GM12878 (cell line): Measurements from ENCODE around the gene RND2.

Source experiments
- CBX3 ChIP-seq: fragments of 200-600 bp; sonication (generic); IDR thresholded peaks from 2 replicates; pipeline ENCODE4 v1.6.1; 2016; ENCODE audit warnings: low read depth, borderline replicate concordance
- CEBPB ChIP-seq, 2 experiments: fragments of 150-350 bp in 1 of 2; IDR thresholded peaks; 2 replicates each; pipeline ENCODE4 v1.6.1; 2012 to 2014; ENCODE audit warnings: low read depth in 2 of 2, low read length in 2 of 2, borderline replicate concordance in 1 of 2, inconsistent platforms in 1 of 2
- EZH2 ChIP-seq: IDR thresholded peaks from 2 replicates; pipeline ENCODE4 v1.6.1; 2012; ENCODE audit warnings: low read depth, mild to moderate bottlenecking, control low read depth, inconsistent platforms, low read length, borderline replicate concordance; ENCODE audit not compliant: control insufficient read depth
- FOXM1 ChIP-seq: IDR thresholded peaks from 2 replicates; pipeline ENCODE4 v1.6.1; 2012; ENCODE audit warnings: low read depth, mild to moderate bottlenecking, inconsistent platforms, low read length, moderate library complexity
- MXI1 ChIP-seq: fragments of 150-350 bp; IDR thresholded peaks from 2 replicates; pipeline ENCODE4 v1.6.1; 2011; ENCODE audit warnings: low read depth, mild to moderate bottlenecking, inconsistent platforms, low read length, improper control_type of control experiment
- NFYA ChIP-seq: IDR thresholded peaks from 2 replicates; pipeline ENCODE4 v1.6.1; 2011; ENCODE audit warnings: low read depth, mild to moderate bottlenecking, low read length, improper control_type of control experiment, borderline replicate concordance
- POLR2A ChIP-seq: IDR thresholded peaks from 2 replicates; pipeline ENCODE4 v1.6.1; 2011; ENCODE audit warnings: low read depth, mild to moderate bottlenecking, low read length
- SP1 ChIP-seq: IDR thresholded peaks from one replicate; pipeline ENCODE4 v1.6.1; 2011; ENCODE audit warnings: low read depth, low read length
- TAF1 ChIP-seq: IDR thresholded peaks from 2 replicates; pipeline ENCODE4 v1.6.1; 2011; ENCODE audit warnings: mild to moderate bottlenecking, low read depth, low read length, borderline replicate concordance
- ZBTB33 ChIP-seq: fragments of 450-650 bp; IDR thresholded peaks from 2 replicates; pipeline ENCODE4 v1.6.1; 2017; ENCODE audit warnings: mild to moderate bottlenecking
- TF ChIP-seq, protein P1 (sequence below), 3 experiments: IDR thresholded peaks in 2 of 3; conservative IDR thresholded peaks in 1 of 3; 2 replicates each; pipeline ENCODE4 v1.5.1; 2011; ENCODE audit warnings: low read depth in 3 of 3, low read length in 3 of 3, mild to moderate bottlenecking in 3 of 3, control low read depth in 2 of 3, moderate library complexity in 2 of 3, inconsistent platforms in 1 of 3, mixed read lengths in 1 of 3; ENCODE audit not compliant: control insufficient read depth in 2 of 3, insufficient read depth in 1 of 3; ENCODE audit errors: extremely low read depth in 1 of 3
- TF ChIP-seq, protein P2 (sequence below): fragments of 150-350 bp; IDR thresholded peaks from 2 replicates; pipeline ENCODE4 v1.6.1; 2014; ENCODE audit warnings: mild to moderate bottlenecking, low read depth, low read length

DNA sequence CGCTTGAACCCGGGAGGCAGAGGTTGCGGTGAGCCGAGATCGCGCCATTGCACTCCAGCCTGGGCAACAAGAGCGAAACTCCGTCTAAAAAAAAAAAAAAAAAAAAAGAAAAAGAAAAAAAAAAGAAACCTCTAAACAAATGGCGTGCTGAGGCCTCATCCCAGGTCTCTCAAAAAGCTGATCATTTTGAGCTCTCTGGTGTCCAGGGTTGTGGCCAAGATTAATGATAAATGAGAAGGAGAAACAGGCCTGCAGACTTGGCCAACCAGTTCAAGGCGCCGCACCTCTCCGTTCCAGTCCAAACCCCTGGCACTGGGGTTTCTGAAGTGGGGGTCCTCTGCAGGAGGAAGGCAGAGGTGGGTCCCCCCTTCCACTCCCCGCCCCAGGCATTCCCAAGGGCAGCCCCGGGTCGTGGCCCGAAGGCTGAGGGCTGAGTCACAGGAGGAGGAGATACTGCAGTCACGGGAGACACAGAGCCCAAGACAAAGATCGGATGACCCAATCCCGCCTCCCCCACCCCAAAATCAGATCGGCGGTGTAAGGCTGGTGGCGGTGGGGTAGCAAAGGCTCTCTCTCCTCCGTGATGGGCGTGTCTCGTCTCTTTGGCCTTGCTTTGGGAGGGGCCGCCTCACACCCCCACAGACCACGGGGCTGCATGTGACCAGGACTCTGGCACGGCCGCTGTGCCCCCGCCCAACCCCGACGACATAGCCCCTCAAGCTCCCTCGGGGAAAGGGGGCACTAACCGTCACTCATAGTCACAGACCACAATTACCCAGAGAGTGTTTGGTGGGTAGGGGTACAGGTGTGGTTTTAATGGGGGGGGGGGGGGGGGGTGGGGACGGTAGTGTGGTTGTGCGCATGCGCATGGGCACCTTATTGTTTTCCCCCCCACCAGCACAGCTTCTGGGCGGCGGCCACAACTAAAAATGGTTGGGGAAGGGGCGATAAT lies 4.0 kb upstream of the RND2 start:
- TF ChIP-seq CBX3 (no peak), ZBTB33 (no peak), SP1 (no peak), NFYA (no peak), FOXM1 (no peak), MXI1 (no peak), CEBPB (IDR thresholded peaks at IDR 0.05; ENCODE audit: borderline replicate concordance in 1 of 2, low read depth in 2 of 2, low read length in 2 of 2) (no peak), EZH2 (no peak), TAF1 (no peak), POLR2A (no peak)
- TF ChIP-seq, protein P1, sequence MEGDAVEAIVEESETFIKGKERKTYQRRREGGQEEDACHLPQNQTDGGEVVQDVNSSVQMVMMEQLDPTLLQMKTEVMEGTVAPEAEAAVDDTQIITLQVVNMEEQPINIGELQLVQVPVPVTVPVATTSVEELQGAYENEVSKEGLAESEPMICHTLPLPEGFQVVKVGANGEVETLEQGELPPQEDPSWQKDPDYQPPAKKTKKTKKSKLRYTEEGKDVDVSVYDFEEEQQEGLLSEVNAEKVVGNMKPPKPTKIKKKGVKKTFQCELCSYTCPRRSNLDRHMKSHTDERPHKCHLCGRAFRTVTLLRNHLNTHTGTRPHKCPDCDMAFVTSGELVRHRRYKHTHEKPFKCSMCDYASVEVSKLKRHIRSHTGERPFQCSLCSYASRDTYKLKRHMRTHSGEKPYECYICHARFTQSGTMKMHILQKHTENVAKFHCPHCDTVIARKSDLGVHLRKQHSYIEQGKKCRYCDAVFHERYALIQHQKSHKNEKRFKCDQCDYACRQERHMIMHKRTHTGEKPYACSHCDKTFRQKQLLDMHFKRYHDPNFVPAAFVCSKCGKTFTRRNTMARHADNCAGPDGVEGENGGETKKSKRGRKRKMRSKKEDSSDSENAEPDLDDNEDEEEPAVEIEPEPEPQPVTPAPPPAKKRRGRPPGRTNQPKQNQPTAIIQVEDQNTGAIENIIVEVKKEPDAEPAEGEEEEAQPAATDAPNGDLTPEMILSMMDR (IDR thresholded peaks at IDR 0.05 in 2 of 3, conservative IDR thresholded peaks at IDR 0.05 in 1 of 3; ENCODE audit: control insufficient read depth in 2 of 3, extremely low read depth in 1 of 3, insufficient read depth in 1 of 3, low read depth in 3 of 3, low read length in 3 of 3): no peak
- TF ChIP-seq, protein P2, sequence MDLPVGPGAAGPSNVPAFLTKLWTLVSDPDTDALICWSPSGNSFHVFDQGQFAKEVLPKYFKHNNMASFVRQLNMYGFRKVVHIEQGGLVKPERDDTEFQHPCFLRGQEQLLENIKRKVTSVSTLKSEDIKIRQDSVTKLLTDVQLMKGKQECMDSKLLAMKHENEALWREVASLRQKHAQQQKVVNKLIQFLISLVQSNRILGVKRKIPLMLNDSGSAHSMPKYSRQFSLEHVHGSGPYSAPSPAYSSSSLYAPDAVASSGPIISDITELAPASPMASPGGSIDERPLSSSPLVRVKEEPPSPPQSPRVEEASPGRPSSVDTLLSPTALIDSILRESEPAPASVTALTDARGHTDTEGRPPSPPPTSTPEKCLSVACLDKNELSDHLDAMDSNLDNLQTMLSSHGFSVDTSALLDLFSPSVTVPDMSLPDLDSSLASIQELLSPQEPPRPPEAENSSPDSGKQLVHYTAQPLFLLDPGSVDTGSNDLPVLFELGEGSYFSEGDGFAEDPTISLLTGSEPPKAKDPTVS: no peak
